ENCODE data around the gene TGOLN2. TPM values are rescaled to one million over a fixed set of nuclear protein-coding genes. Genes with fewer than 3 reads are reported as not detected.
"Not testable (repeated sequence)": the region's sequence is repeated elsewhere in the genome, so short reads cannot be mapped to it uniquely, and the experiment has no call there.

TGOLN2 gene
- total RNA-seq, 4 donors from 2014 or later: 101 to 148 (median 136) TPM

- Histone ChIP-seq H3K4me1 (peaks cover 24 to 62% (median 53%) of the 10 kb centered on the region in 4 donors), H3K36me3 (peaks cover 17 to 68% (median 52%) of the 10 kb centered on the region in 4 donors), H3K9me3 (no peaks in the 10 kb centered on the region), H3K27me3 (no peaks in the 10 kb centered on the region), H3K4me3 (peak overlapping the region; percentile 69 to 93 (median 78)), H3K27ac (replicated peaks in 1 of 4) (peak overlapping the region; percentile 82 to 90 (median 86))
- TF ChIP-seq EP300 (IDR thresholded peaks at IDR 0.05): no peak
- no peak for TF ChIP-seq POLR2A (IDR thresholded peaks at IDR 0.05; ENCODE audit: low read depth)
- TF ChIP-seq POLR2AphosphoS5 (IDR thresholded peaks at IDR 0.05): no peak
- TF ChIP-seq CTCF (IDR thresholded peaks at IDR 0.05): no peak
- 7% methylated on average over 16 of the region's 16 CpGs for WGBS
- intact Hi-C loops (cut with DNase I): no loop called here
- no peak for DNase-seq (ENCODE audit: extremely low spot score)
Observed at GRCh38 chr2:85353876-85354285, 26.1 kb upstream of the TGOLN2 start.

GRCh38 chr2:85347599-85347998 is 19.8 kb upstream of the TGOLN2 start:
- no peak overlapping the region for H3K4me3 ChIP-seq
- 93% methylated on average over 3 of the region's 3 CpGs for WGBS
- DNase-seq (ENCODE audit: extremely low spot score): no peak

GRCh38 chr2:85344356-85344954 is 16.7 kb upstream of the TGOLN2 start:
- DNase-seq (ENCODE audit: extremely low spot score): no peak
- H3K4me3 ChIP-seq: no peak overlapping the region
- peaks cover 0 to 9% (median 8%) of the 10 kb centered on the region in 4 donors for H3K4me1 ChIP-seq
- H3K9me3 ChIP-seq: no peaks in the 10 kb centered on the region
- no peaks in the 10 kb centered on the region for H3K27me3 ChIP-seq
- 86% methylated on average over 12 of the region's 14 CpGs for WGBS
- H3K36me3 ChIP-seq: peaks cover 25 to 73% (median 65%) of the 10 kb centered on the region in 4 donors
- intact Hi-C loops (cut with DNase I): no loop called here
- TF ChIP-seq CTCF (IDR thresholded peaks at IDR 0.05): no peak
- TF ChIP-seq POLR2AphosphoS5 (IDR thresholded peaks at IDR 0.05): no peak
- H3K27ac ChIP-seq (replicated peaks in 1 of 4): no peak overlapping the region

More at GRCh38 chr2:85347599-85347998, 19.8 kb upstream of the TGOLN2 start:
- intact Hi-C loops (cut with DNase I): no loop called here
- Histone ChIP-seq H3K9me3 (no peaks in the 10 kb centered on the region), H3K27ac (replicated peaks in 1 of 4) (no peak overlapping the region), H3K27me3 (no peaks in the 10 kb centered on the region), H3K4me1 (peaks cover 2 to 13% (median 5%) of the 10 kb centered on the region in 4 donors), H3K36me3 (peaks cover 42 to 93% (median 87%) of the 10 kb centered on the region in 4 donors)
- TF ChIP-seq POLR2A (IDR thresholded peaks at IDR 0.05; ENCODE audit: low read depth) (no peak), EP300 (IDR thresholded peaks at IDR 0.05) (no peak), CTCF (IDR thresholded peaks at IDR 0.05) (no peak), POLR2AphosphoS5 (IDR thresholded peaks at IDR 0.05) (no peak)

- WGBS: 95% methylated on average over 7 of the region's 10 CpGs
- H3K4me3 ChIP-seq; H3K4me1 ChIP-seq; H3K27me3 ChIP-seq; DNase-seq (ENCODE audit: extremely low spot score); H3K9me3 ChIP-seq; intact Hi-C loops (cut with DNase I); H3K27ac ChIP-seq (replicated peaks in 1 of 4): not testable (repeated sequence)
- H3K36me3 ChIP-seq: peaks cover 24 to 62% (median 58%) of the 10 kb centered on the region in 4 donors
Observed at GRCh38 chr2:85343207-85343895, 15.6 kb upstream of the TGOLN2 start.

GRCh38 chr2:85342156-85342555 is 14.4 kb upstream of the TGOLN2 start:
- no peak for TF ChIP-seq POLR2AphosphoS5 (IDR thresholded peaks at IDR 0.05)
- TF ChIP-seq POLR2A (IDR thresholded peaks at IDR 0.05; ENCODE audit: low read depth): no peak
- no peak for TF ChIP-seq EP300 (IDR thresholded peaks at IDR 0.05)
- no peak for TF ChIP-seq CTCF (IDR thresholded peaks at IDR 0.05)

More at GRCh38 chr2:85342156-85342555, 14.4 kb upstream of the TGOLN2 start:
- peaks cover 0 to 9% (median 8%) of the 10 kb centered on the region in 4 donors for H3K4me1 ChIP-seq
- no peak for DNase-seq (ENCODE audit: extremely low spot score)
- no peak overlapping the region for H3K27ac ChIP-seq (replicated peaks in 1 of 4)
- no peak overlapping the region for H3K4me3 ChIP-seq
- intact Hi-C loops (cut with DNase I): no loop called here
- no peaks in the 10 kb centered on the region for H3K9me3 ChIP-seq
- H3K36me3 ChIP-seq: peaks cover 21 to 50% (median 46%) of the 10 kb centered on the region in 4 donors
- WGBS: 82% methylated on average over 3 of the region's 3 CpGs
- H3K27me3 ChIP-seq: no peaks in the 10 kb centered on the region
